Memory B cell (primary cell): Measurements from ENCODE around the gene POP5.

Source experiments
- ATAC-seq: fragments of 150-1000 bp; cut with Tn5 transposase; 2 replicates; pipeline ENCODE4 v1.10.0; 2021; ENCODE audit warnings: low read depth, mild to moderate bottlenecking, moderate library complexity
- DNase-seq, 2 donors: peaks; one replicate each; pipeline ENCODE4 v3.0.0; 2022; ENCODE audit warnings: low spot score in 2 of 2
- H3K27ac Mint-ChIP-seq: one replicate; pipeline ENCODE4 v1.8.0; 2022; ENCODE audit warnings: mild to moderate bottlenecking, moderate library complexity, mixed read lengths
- H3K27me3 Mint-ChIP-seq: one replicate; pipeline ENCODE4 v1.8.0; 2022; ENCODE audit warnings: mixed read lengths
- H3K36me3 Mint-ChIP-seq: one replicate; pipeline ENCODE4 v1.8.0; 2022; ENCODE audit warnings: mild to moderate bottlenecking, mixed read lengths
- H3K4me1 Mint-ChIP-seq: one replicate; pipeline ENCODE4 v1.8.0; 2022; ENCODE audit warnings: mixed read lengths
- H3K4me3 Mint-ChIP-seq: one replicate; pipeline ENCODE4 v1.8.0; 2022; ENCODE audit warnings: mild to moderate bottlenecking, moderate library complexity, mixed read lengths
- H3K9me3 Mint-ChIP-seq: one replicate; pipeline ENCODE4 v1.8.0; 2022; ENCODE audit warnings: mixed read lengths

POP5 gene

GRCh38 chr12:120599672-120600552 is 18.7 kb upstream of the POP5 start:
- H3K27me3 Mint-ChIP-seq = peaks cover 10% of the 10 kb centered on the region
- peaks cover 2% of the 10 kb centered on the region for H3K4me1 Mint-ChIP-seq
- DNase-seq (no peak), ATAC-seq (no peak)
- no peaks in the 10 kb centered on the region for H3K9me3 Mint-ChIP-seq
- no peak overlapping the region for H3K27ac Mint-ChIP-seq
- H3K36me3 Mint-ChIP-seq = no peaks in the 10 kb centered on the region
- no peak overlapping the region for H3K4me3 Mint-ChIP-seq

- no peak for ATAC-seq
- Mint-ChIP-seq H3K27ac (no peak overlapping the region), H3K27me3 (peaks cover 10% of the 10 kb centered on the region), H3K4me1 (peaks cover 2% of the 10 kb centered on the region), H3K36me3 (no peaks in the 10 kb centered on the region), H3K4me3 (no peak overlapping the region), H3K9me3 (no peaks in the 10 kb centered on the region)
- no peak for DNase-seq
These were observed 17.7 kb upstream of the POP5 start for GRCh38 chr12:120598674-120599463.

GRCh38 chr12:120597861-120598260 is 16.7 kb upstream of the POP5 start:
- H3K27ac Mint-ChIP-seq = no peak overlapping the region
- DNase-seq = no peak
- H3K36me3 Mint-ChIP-seq = no peaks in the 10 kb centered on the region
- no peaks in the 10 kb centered on the region for H3K9me3 Mint-ChIP-seq
- H3K4me1 Mint-ChIP-seq = peaks cover 2% of the 10 kb centered on the region
- H3K27me3 Mint-ChIP-seq = peaks cover 10% of the 10 kb centered on the region
- no peak overlapping the region for H3K4me3 Mint-ChIP-seq
- ATAC-seq = no peak

GRCh38 chr12:120596901-120597300 is 15.7 kb upstream of the POP5 start:
- DNase-seq (no peak), ATAC-seq (no peak)
- Mint-ChIP-seq H3K4me3 (no peak overlapping the region), H3K9me3 (no peaks in the 10 kb centered on the region), H3K4me1 (no peaks in the 10 kb centered on the region), H3K27me3 (peaks cover 8% of the 10 kb centered on the region), H3K27ac (no peak overlapping the region), H3K36me3 (no peaks in the 10 kb centered on the region)

GRCh38 chr12:120592121-120593049 is 11.2 kb upstream of the POP5 start:
- ATAC-seq (no peak), DNase-seq (no peak)
- Mint-ChIP-seq H3K27ac (no peak overlapping the region), H3K9me3 (no peaks in the 10 kb centered on the region), H3K4me1 (no peaks in the 10 kb centered on the region), H3K27me3 (peaks cover 4% of the 10 kb centered on the region), H3K4me3 (no peak overlapping the region), H3K36me3 (no peaks in the 10 kb centered on the region)

GRCh38 chr12:120590741-120591407 is 9.7 kb upstream of the POP5 start:
- no peak for DNase-seq
- no peak overlapping the region for H3K27ac Mint-ChIP-seq
- no peaks in the 10 kb centered on the region for H3K9me3 Mint-ChIP-seq
- no peaks in the 10 kb centered on the region for H3K4me1 Mint-ChIP-seq
- H3K36me3 Mint-ChIP-seq = no peaks in the 10 kb centered on the region
- ATAC-seq = no peak
- H3K27me3 Mint-ChIP-seq = peaks cover 2% of the 10 kb centered on the region
- H3K4me3 Mint-ChIP-seq = no peak overlapping the region

- no peak overlapping the region for H3K27ac Mint-ChIP-seq
- H3K4me1 Mint-ChIP-seq = no peaks in the 10 kb centered on the region
- H3K36me3 Mint-ChIP-seq = no peaks in the 10 kb centered on the region
- ATAC-seq (no peak), DNase-seq (no peak)
- H3K4me3 Mint-ChIP-seq = no peak overlapping the region
- no peaks in the 10 kb centered on the region for H3K27me3 Mint-ChIP-seq
- no peaks in the 10 kb centered on the region for H3K9me3 Mint-ChIP-seq
These were observed 8.0 kb upstream of the POP5 start for GRCh38 chr12:120588948-120589930.

- no peak overlapping the region for H3K27ac Mint-ChIP-seq
- H3K27me3 Mint-ChIP-seq = no peaks in the 10 kb centered on the region
- ATAC-seq = no peak
These were observed 7.2 kb upstream of the POP5 start for GRCh38 chr12:120588371-120588770.

GRCh38 chr12:120586860-120587259 is 5.7 kb upstream of the POP5 start:
- no peak for ATAC-seq
- Mint-ChIP-seq H3K4me3 (no peak overlapping the region), H3K27me3 (no peaks in the 10 kb centered on the region), H3K9me3 (no peaks in the 10 kb centered on the region), H3K36me3 (no peaks in the 10 kb centered on the region), H3K27ac (no peak overlapping the region), H3K4me1 (peaks cover 8% of the 10 kb centered on the region)
- DNase-seq = no peak

More at GRCh38 chr12:120588371-120588770, 7.2 kb upstream of the POP5 start:
- DNase-seq = no peak
- Mint-ChIP-seq H3K36me3 (no peaks in the 10 kb centered on the region), H3K9me3 (no peaks in the 10 kb centered on the region), H3K4me3 (no peak overlapping the region), H3K4me1 (peaks cover 5% of the 10 kb centered on the region)

- H3K4me3 Mint-ChIP-seq = no peak overlapping the region
- H3K27me3 Mint-ChIP-seq = no peaks in the 10 kb centered on the region
- H3K27ac Mint-ChIP-seq = no peak overlapping the region
- peaks cover 13% of the 10 kb centered on the region for H3K4me1 Mint-ChIP-seq
- DNase-seq (no peak), ATAC-seq (no peak)
- H3K9me3 Mint-ChIP-seq = no peaks in the 10 kb centered on the region
- H3K36me3 Mint-ChIP-seq = no peaks in the 10 kb centered on the region
These were observed 5.0 kb upstream of the POP5 start for GRCh38 chr12:120586206-120586605.

GRCh38 chr12:120584343-120585149 is 3.3 kb upstream of the POP5 start:
- H3K27ac Mint-ChIP-seq = no peak overlapping the region
- H3K36me3 Mint-ChIP-seq = peaks cover 2% of the 10 kb centered on the region

More at GRCh38 chr12:120584343-120585149, 3.3 kb upstream of the POP5 start:
- peak overlapping the region; percentile 79 for H3K4me3 Mint-ChIP-seq
- H3K27me3 Mint-ChIP-seq = no peaks in the 10 kb centered on the region
- no peaks in the 10 kb centered on the region for H3K9me3 Mint-ChIP-seq
- ATAC-seq (peak; percentile 36), DNase-seq (peak; percentile 59 to 68)
- H3K4me1 Mint-ChIP-seq = peaks cover 21% of the 10 kb centered on the region
